GM19455 (cell line): ENCODE measurements around the gene KIF2A.

ENCODE experiments used
- ATAC-seq: cut with Tn5 transposase; IDR thresholded peaks from one replicate; pipeline ENCODE4 v1.9.1; 2021; ENCODE audit not compliant: unreplicated experiment

Gene KIF2A

GRCh38 chr5:62327138-62328053 lies 21.4 kb downstream of the KIF2A start:
- no peak for ATAC-seq

DNA sequence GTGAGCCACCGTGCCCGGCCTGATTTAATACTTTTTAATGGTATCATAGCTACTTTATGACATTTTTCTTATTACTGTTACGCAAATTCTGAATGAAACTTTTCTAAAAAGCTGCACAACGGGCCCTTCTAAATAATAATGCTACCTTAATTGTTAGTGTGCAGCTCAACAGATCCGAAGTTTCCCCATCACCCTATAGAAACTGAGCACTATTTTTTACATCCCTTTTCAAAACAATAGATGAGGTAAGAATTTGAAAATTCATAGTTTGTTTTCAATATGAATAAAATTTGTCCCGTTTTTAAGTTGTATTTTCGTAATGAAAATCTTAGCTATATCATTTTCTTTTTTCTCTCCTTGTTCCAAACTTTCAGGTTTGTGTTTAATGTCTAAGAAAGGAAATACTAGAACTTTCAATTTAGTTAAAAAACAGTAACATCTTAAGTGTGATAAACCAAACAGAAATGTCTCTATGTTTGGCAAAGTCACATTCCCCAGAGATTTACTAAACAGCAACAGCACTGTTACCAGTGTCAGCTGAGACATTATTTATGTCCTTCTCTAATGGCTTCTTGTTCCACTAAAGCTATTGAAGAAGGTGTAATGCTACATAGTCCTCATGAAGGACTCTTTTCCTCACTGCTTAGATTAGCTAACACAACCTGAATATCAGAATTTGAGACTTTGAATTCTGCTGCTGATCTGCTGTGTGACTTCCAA lies 22.9 kb downstream of the KIF2A start:
- ATAC-seq: no peak

- ATAC-seq: no peak
Observed at GRCh38 chr5:62330302-62330701, 24.3 kb downstream of the KIF2A start.

DNA sequence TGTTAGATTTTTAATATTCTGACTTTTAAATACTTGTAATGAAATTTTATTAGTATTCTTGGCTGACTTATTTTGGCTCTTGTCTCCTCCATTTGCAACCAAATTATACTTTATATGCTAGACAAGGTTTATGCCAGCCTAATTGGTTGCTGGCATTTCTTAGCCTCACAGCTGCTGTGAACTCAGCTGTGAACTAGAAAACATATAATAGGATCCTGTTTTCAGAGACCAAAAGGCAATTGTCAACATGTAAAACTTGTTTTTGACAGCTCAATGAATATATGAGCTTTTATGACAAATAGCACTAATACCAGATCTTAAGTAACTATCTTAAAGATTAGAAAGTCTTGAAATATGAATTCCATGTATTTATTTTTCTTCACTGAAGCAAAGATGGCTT lies 25.9 kb downstream of the KIF2A start:
- no peak for ATAC-seq

DNA sequence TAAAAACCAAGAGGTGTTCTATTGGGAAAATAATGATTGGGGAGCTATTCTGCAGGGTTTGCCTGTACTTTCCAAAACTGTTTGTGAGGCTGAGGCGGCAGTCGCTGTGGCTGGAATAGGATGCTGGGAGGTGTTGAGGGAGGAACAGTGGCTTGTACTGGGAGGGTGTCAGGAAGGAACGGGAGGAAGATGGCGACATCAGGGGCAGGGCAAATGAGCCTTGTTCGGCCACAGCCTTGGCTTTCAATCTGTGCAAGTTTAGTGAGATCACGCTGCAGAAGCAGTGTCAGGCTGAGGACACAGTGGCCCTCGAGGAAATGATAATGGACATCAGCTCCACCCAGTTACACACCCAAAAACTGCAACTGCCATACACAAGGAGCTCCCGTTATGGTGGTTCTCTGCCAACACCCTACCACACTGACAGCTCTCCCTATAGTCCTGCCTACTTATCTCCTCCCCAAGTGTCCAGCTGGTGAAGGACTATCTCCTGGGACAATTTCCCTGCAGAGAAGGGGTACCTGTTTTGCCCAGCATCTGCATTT lies 27.3 kb downstream of the KIF2A start:
- no peak for ATAC-seq

GRCh38 chr5:62334082-62334481 lies 28.1 kb downstream of the KIF2A start:
- ATAC-seq: no peak

DNA sequence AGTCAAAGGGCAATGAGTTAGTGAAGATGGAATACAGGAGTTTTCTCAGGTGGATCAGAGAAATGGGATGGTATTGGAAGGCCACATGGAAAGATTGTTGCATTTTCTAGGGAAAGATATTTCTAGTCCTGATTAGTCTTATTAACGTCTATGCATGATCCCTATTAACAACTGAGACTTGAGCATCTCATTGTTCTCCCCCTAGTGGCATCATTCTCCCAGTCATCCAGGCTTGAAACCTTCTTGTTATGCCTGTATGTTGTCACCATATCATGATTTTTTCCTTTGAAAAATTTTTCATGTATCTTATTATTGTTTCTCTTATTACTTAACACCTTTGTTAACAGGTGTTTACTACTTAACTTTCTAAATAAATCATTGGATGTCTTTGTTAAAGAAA lies 34.4 kb downstream of the KIF2A start:
- ATAC-seq: no peak

DNA sequence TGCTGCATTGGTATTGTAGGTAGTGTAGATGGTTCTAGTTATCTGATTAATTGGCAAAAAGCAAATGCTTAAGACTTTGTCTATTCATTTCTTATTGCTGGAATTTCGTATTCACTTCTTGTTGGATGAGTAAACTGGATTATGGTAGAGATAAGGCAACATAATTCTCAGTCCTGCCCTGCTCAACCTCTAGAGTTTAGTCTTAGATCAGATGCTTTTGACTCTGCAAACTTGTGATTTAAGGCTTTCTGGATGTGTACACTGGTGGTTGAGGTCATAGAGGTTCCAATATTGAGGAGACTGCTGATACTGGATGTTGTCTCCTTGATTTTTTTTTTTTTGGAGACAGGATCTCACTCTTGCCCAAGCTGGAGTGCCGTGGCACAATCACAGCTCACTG lies 35.0 kb downstream of the KIF2A start:
- ATAC-seq: no peak

DNA sequence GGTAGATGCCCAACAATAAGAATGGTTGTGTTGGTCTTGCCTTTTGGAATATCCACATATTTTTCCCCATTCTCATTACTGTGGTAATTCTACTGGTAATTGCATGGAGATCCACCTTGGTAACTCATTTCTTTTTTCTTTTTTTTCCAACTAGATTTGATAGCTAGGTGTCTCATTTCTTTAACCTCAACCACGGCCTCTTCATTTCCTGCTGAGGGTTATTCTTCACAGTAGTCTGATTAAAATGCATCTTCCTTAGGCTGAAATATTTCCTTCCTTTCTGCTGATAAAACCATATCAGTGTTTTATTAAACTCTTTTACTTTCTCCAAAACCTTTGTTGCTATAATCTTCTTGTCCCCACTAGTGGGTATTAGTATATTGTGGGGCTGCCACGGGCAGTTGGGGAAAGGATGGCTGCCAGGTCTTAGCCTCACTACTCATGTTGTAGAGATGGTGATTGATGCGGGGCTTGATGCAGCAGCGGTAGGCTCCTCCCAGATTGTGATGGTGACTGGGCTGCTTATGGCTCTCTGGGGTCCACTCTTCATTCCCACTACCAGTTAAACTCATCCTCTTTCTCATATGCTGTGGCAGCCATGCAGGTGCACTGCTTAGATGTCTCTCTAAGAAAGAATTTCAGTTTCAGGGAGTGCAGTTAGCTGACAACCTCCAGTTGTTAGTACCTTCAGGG lies 35.9 kb downstream of the KIF2A start:
- peak; percentile 76 for ATAC-seq

- peak; percentile 53 for ATAC-seq
Observed at GRCh38 chr5:62342476-62342837, 36.5 kb downstream of the KIF2A start.

- no peak for ATAC-seq
Observed at GRCh38 chr5:62343428-62343827, 37.4 kb downstream of the KIF2A start.

DNA sequence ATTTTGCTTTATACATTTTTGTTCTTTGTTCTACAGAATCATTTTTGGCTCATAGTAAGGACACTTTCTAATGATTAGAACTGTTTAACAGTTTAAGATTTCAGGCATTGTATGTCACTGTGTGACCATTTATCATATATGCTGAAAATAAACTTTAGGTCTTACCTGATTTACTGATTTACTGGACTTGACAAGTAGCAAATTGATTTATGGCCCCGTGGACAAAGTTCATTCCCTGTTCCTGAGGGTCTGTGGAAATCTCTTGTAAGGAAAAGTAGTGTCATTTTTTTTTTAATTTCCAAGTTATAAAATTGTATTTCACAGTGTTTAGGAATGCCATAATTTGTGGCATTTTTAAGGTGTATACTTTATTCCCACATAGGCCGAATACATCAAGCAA lies 40.7 kb downstream of the KIF2A start:
- ATAC-seq: no peak

- no peak for ATAC-seq
Observed at GRCh38 chr5:62347928-62348327, 41.9 kb downstream of the KIF2A start.

DNA sequence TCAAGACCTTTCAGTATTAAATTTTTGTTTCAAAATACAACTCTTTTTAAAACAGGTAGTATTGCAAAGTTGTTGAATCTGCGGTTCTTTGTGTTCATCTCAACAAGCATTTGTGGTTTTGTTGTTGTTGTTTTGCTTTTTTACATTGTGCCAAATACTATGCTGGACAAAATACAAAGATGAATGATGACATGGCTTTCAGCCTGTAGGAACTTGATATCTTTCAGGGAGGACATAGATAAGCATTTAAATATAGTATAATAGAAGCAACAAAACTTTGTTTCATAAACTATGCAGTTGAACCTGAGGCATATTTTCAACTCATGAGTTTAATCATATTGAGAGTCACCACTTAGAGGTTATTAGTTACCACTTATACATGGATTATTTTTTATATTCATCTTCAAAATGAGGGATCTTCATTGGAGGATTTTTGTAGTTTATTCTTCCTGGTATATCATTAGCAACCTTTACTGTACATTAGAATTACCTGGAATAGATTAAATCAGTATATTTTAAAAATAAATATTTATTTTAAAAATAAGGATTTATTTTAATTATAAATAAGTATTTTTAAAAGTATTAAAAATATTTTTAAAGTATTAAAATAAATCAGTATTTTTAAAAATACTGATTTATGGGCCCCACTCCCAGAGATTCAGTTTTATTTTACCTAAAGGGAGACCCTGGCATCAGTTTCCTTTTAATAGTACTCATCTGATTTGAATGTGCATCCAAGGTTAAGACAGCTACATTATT lies 42.9 kb downstream of the KIF2A start:
- no peak for ATAC-seq

- ATAC-seq: peak; percentile 91
Observed at GRCh38 chr5:62354028-62354874, 48.2 kb downstream of the KIF2A start.

DNA sequence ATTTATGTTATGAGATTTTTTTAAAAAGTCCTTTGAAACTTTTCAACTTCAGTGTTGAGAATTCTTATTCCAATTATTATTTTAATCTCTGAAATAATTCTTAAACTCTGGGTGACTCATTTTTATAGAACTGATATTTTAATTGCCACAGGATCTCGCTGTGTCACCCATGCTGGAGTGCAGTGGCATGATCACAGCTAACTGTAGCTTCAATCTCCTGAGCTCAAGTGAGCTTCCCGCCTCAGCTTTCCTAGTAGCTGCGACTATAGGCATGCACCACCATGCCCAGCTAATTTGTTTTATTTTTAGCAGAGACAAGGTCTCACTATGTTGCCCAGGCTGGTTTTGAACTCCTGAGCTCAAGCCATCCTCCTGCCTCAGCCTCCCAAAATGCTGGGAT lies 56.7 kb downstream of the KIF2A start:
- no peak for ATAC-seq

DNA sequence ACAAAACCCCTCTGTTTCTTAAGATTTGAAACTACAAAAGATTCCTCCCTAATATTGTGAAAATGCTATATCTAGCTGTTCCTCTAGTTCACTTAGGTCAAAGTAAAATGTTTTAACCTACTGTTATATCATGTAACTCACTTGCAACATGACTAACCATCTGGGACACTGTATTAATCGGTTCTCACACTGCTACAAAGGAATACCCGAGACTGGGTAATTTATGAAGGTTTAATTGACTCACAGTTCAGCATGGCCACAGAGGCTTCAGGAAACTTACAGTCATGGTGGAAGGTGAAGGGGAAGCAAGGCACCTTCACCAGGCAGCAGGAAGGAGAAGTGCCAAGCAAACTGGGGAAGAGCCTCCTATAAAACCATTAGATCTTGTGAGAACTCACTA lies 63.0 kb downstream of the KIF2A start:
- no peak for ATAC-seq

GRCh38 chr5:62371409-62371808 lies 65.4 kb downstream of the KIF2A start:
- no peak for ATAC-seq

- no peak for ATAC-seq
Observed at GRCh38 chr5:62372600-62372999, 66.6 kb downstream of the KIF2A start.

- no peak for ATAC-seq
Observed at GRCh38 chr5:62373382-62373781, 67.4 kb downstream of the KIF2A start.
